Stimulated activated CD8-positive, alpha-beta memory T cell treated with anti-CD3 and anti-CD28 coated beads, Interleukin-7, amount 100 ng/mL, for 1 hour (primary cell): ENCODE measurements around the gene APRT.
A peak's percentile ranks its signal among the peaks of the same experiment; 100 is the strongest.

ENCODE experiments used
- DNase-seq, 2 donors: peaks; one replicate each; pipeline ENCODE4 v3.0.0-alpha.2; 2020; ENCODE audit warnings: low read depth in 2 of 2

Gene APRT

DNA sequence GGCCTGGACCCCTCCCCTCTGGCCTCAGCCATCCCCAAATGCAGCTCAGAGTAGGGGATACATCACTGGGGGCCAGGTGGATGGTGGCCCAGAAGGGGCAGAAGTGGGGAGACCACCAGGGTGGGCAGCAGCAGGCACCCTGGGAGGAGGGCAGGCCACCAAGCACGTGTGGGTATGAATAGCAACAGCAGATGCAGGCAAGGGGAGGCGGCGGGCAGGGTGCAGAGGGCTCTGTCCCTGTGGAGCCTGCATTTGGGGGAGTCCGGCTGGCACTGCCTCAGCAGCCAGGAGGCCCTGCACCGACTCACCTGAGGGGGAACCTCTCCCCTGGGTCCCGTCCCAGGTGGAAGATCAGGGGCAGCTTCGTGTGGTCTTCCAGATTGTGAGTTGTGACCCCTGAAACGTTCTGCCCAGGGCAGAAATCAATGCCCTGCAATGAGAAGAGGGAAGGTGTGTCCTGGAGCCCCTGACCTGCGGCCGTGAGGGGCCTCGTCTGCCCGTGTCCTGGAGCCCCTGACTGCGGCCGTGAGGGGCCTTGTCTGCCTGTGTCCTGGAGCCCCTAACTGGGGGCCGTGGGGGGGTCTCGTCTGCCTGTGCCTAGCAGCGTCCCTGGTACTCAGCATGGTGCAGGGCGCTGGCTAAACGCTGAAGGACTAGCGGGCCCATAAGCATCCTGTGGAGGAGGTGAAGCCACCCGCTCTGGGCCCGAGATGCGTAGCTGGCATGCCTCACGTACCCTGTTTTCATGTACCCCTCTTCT lies 10.7 kb upstream of the APRT start:
- DNase-seq = no peak

DNA sequence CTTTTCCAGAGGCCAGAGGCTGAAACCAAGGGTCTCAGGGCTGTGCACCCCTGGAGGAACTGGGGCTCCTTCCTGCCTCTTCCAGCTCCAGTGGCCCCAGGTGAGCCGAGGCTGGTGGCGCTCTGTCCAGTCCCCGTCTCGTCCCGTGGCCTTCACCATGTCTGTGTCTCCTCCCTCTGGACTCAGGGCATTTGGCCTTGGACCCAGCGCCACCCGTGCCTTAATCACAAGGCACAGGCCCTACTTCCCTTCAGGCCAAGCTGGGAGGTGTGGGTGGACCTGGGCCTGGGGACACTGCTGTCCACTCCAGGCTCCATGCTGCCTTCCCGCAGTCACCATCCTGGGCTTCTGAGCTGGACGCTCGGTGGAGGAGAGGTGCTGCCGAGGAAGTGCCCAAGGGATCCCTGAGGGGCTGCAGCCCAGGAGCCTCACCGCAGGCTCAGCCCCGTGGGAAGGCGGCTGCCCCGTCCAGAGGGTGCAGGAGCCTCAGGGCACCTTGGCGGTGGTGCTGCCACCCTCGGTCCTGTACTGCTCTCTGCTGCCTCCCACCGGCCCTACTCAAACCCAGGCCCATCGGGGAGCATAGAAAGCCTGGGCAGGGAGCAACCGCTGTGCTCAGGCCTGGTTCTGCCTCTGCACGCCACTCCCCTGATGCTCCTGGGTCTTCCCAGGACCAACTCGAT lies 9.6 kb upstream of the APRT start:
- no peak for DNase-seq

DNA sequence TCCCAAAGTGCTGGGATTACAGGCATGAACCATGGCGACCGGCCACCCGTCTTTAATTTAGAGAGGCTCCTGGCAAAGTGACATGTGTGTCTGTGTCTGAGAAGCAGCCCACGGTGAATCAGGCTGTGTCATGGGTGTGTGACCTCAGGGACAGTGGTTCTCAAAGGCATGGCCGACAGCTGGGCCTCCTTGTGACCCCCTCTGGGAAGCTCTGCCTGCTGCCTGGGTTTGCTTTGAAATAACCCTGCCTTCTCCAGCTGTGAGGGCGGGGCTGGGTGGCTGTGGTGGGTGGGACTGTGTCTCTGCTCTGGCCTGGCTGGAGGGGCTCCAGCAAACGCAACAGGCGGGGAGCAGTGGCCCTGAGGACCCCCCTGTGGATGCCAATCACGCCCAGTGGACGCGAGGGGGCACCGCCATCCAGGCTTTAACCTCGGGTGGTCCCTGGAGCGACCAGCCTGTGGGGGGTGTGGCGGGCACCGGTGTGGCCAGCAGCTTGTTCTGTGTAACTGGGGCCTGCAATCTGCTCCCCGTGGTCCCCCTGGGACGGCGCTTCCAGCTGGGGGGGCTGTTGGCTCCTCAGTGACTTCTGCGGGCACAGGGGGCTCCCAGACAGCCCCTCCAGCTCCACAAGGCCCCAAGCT lies 8.8 kb upstream of the APRT start:
- no peak for DNase-seq

DNA sequence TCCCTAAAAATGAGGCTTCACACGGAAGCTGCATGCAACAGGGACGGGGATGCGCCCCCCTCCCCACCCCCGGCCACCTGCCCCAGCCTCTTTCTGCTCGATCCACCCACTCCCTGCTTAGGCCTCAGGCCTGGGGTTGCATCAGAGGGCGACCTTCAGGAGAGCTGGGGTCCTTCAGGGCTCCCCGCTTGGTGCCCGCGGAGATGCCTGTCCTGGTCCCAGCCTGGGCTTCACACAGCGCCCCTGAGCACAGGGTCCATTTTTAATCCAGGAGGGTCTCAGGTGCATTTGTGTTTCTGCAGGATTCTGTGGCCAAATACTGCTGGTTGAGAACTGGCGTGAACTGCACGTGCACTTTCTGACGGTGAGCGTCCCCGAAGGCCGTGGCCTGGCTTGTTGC lies 7.4 kb upstream of the APRT start:
- DNase-seq = no peak

DNA sequence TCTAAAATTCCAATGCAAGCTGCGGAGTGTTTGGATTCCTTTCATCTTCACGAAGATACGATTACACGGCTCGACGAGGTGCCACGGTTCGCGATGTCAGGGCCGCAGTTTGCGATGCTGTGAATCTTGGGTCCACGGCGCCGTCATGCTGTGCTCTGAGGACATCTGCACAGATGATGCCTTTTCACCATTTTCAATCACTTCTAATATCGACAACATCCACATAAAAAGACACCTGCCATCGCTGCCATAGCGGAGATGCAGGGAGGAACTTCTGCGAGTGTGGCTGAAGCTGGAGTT lies 6.8 kb upstream of the APRT start:
- DNase-seq = no peak

DNA sequence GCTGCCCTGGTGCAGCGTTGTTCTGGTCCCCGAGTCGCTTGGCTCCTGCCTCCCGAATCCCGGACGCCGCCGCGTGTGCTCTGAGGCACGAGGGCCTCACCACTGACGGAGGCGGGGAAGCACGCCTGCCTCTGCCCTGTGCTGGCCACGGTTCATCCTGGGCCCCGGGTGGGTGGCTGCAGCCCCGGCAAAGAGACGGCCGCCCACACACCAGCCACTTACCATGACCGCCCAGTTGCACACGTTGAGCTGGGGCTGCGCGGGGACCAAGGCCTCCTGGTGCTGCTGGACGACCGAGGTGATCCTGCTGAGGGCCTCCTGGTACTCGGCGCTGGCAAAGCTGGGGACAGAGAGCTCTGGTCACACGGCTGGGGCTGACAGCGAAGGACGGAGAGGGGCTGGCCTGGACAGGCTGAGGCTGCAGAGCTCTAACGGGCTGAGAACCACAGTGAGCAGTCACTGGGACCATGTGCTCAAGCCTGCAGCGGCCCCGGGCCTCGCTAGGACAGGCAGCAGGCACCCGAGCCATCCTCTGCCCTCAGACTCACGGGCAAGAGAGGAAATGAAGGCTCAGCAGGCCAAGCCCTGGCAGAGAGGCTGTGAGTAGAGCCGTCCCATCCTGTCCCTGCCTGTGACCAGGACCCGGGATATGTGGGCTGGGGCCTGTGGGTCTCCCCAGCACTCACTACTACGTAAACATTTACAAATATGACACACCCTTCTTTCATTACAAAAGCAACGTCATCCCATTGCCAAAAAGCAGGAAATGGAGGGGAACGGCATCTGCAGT lies 6.3 kb upstream of the APRT start:
- no peak for DNase-seq

DNA sequence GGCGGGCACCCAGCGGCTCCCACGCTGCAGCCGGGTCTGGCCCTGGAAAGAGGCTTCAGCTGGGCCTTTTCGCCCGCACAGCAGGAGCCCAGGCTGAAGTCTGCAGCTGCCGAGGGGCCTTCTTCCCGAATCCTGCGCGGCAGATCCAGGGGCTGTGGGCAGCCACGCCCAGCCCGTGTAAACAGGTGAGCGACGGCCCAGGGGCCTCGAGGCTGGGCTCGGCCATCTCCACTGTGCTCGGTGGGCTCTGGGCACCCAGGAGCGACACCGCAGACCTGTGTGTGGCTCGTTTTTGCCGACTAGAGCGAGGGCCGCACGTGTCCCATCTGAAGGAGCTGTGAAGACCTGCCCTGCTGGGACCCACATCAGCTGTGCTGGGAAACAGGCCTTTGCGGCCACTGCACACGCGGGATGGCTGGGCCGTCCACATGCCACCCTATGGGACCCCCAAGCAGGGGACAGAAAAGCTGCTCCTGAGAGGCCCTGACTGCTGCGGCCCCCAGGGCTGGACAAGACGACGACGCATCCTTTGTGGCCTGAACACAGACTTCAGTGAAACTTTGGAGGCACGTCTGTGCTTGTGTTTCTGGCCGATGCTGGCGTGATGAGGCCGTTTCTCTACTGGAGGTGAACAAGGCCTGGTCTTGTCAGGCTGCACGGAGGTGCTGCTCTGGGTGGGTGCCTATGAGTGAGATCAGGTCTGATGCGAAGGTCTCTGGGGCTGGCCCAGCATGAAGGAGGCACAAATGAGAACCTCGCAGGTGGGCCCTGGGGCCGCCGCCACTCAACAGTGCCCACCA lies 5.2 kb upstream of the APRT start:
- DNase-seq = no peak

DNA sequence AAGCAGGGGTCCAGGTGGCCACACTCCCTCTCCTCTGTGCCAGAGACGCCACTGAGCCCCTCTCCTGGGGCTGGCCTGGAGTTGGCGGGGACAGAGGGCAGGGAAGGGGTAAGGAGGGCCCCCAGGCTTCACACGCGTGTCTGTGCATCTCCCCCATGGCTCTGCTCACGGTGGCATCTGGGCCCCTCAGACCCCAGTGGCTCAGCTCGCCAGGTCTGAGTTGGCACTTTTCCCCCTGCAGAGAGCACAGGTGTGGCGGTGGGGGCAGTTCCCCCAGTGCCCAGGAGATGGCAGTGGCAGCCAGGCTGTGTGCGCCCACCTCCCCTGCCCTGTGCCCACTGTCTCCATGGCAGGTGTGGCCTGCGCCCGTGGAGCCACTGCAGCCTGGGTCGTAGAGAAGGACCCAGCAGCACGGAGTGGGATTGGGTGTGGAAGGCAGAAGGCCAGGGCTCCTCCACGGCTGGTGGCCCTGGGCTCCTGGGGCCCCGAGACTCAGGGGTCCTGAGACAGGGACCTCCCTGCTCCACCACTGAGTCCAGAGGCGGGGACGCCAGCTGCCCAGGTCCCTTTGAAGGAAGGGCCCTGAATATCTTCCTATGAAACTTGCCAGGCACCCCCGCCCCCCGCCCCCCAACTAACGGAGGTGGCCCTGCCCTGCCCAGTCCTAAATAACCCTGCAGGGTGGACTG lies 4.3 kb upstream of the APRT start:
- DNase-seq = no peak

DNA sequence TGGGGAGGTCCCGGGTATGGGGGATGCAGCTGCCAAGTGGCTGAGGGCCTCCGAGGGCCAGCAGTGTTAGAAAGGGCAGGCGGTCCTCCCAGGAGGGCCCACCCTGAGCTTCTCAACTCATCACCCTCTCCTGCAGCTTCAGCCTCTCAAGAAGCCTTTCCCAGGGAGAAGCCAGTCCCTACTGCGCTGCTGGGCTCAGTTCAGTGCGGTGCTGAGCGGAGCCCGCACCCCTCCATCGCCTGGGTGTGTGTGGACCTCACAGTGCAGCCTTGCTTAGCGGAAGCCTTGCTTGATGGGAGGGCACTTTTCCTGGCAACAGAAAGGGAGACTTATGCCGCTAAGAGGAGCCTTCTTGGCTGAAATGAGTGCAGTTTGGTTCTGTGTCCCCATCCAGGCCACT lies 3.5 kb upstream of the APRT start:
- no peak for DNase-seq

DNA sequence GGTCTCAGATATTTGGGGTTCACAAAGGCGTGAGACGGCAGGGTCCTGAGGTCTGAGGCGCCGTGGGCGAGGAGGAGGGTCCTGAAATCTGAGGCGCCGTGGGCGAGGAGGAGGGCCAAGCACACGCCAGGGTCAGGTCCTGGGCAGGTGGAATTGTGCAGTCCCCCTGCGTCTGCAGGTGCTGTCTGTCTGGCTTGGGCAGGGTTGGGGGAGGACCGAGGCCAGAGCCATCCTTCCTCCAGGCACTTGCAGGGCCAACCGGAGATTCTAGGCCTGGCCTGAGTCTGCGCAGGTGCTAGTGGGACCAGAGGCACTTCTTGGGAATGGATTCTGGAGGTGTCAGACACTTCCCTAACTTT lies 2.4 kb upstream of the APRT start:
- no peak for DNase-seq

DNA sequence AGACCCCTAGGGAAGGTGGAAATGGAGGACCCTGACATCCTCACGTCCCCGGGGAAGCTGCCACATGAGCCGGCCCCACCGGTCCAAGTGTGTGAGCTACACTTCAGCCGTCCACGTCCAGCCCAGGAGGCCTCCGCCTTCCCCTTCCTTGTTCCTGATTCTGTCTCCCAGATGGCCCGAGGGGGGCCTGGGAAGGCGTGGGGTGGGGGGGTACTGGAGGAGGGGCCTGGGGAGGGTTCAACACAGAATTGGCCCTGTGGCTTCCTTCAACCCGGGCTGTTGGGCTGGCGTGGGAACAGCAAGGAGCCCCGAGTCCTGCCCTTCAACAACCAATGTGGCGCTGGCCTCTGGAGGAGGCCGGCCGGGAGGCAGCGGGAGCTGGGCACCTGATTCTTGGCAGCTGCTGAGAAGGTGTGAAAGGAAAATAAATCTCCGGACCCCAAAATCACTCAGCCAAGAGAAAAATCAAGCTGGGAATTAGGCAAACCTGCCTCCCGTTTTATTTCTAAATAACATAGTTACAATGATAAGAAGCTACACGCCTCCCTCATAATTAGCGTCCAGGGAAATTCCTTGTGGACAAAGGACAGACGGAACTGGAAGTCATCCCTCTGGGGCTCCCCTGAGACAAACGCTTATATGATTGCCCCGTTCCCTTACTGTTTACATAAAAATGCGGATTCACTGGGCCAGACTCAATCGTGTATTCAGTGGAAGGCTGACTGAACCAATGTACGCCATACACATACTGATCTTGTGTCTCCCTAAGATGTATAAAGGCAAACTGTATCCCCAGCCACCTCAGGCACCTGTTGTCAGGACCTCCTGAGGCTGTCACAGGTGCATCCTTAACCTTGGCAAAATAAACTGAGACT lies 1.8 kb upstream of the APRT start:
- DNase-seq = no peak

DNA sequence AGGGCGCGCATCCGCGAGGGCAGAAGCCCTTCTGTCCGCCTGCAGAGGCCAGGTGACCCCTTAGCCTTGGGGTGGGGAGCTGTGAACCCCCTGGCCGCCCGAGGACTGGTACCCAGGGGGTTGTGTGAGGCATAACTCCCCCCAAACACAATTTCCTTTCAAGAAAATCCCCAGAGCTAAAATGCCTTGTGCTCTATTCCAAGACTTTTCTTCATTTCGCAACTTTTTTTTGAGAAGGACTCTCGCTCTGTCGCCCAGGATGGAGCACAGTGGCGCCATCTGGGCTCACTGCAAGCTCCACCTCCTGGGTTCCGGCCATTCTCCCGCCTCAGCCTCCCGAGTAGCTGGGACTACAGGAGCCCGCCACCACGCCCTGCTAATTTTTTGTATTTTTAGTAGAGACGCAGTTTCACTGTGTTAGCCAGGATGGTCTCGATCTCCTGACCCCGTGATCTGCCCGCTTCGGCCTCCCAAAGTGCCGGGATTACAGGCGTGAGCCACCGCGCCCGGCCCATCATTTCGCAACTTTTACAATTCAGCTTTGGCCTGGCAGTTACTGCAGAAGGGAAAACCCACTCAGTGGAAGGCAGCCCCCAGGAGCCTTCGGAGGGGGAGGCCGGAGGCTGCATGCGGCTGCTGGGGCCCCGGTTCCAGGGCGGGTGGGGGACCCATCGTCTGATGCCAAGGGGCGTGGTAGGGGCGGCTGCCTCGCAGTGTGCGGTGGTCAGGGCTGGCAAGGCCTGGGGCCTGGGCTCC lies 963 bp upstream of the APRT start:
- DNase-seq = no peak

DNA sequence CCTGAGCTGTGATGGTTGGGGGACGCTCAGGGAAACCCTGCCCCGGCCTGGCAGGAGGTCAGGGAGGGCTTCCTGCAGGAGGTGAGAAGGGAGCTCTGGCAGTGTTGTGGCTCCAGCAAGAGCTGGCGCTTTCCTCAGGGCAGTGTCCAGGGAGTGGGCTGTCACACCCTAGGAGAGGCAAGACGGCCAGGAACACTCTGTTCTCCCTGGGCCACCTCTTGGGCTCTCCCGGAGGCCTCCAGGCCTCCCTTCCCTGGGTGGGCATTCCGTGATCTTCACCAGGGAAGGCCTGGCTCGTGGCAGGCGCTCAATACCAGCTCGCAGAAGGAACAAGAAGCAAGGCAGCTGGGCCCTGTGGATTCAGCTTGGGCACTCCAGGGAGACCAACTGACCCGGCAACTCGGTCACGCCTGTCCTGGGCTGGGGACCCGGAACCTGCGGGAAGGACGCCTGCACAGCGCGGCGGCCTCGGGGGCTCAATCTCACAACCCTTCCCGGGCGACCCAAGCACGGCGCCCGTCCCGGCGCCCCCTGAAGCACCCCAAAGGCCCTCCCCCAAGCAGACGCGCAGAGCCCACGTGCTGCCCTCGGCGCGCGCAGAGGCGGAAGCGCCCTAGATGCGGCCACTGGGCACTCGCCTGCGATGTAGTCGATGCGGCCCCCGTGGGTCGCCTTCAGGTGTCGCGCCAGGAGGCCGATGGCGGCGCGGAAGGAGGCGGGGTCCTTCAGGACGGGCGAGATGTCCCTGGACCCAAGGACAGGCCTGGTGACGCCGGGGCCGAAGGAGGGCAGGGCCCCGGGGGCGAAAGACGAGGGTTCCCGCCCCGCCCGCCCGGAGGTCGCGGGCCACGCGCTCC lies 588 bp downstream of the APRT start:
- peak in 1 of 2 donors; percentile 33 for DNase-seq

DNA sequence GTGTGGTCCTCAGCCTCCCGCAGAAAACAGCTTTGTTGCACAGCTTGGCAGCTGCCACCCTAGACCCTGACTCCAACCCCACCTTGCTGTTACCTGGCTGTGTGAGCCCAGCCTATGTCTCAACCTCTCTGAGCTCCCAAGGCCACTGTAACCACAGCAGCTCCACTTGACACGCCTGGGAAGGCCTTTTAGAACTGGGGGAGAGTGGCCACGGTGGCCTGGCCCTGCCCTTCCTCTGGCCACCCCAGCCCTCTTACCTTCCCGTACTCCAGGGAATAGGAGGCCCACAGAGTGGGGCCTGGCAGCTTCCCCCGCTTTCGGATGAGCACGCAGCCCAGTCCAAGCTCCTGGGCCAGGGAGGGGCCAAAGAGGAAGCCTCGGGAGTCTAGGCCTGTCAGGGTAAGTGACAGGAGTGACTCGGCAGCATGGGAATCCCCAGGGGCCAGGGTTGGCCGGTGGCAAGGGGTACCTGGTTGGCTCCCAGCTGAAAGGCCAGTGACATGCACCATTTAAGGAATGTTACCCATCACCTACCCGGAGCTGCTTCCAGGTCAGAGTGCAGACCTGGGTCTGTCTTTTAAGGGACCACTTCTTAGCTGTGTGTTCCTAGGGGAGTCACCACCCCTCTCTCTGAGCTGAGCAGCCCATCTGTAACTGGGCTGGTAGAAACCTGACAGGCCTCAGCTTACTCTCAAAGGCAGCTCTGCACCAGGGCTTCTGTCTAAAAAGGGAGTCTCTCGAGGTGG lies 1.4 kb downstream of the APRT start:
- DNase-seq = no peak

DNA sequence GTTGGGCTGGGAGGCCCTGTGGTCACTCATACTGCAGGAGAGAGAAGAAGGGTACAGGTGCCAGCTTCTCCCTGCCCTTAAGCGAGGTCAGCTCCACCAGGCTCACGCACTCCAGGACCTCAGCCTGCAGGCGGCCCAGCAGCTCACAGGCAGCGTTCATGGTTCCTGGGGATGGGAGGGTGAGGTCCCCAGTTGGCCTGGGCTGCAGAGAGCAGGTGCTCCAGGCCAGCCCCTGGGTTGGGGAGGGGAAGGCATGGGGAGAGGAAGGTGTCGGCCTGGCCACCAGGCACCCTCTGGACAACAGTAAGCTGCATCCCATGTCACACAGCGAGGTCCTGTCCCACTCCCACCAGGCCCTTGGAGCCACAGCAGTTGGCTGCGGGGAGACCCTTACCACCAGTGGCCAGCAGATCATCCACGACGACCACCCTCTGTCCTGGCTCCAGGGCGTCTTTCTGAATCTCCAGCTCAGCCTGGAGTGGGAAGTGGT lies 2.0 kb downstream of the APRT start:
- DNase-seq = no peak

DNA sequence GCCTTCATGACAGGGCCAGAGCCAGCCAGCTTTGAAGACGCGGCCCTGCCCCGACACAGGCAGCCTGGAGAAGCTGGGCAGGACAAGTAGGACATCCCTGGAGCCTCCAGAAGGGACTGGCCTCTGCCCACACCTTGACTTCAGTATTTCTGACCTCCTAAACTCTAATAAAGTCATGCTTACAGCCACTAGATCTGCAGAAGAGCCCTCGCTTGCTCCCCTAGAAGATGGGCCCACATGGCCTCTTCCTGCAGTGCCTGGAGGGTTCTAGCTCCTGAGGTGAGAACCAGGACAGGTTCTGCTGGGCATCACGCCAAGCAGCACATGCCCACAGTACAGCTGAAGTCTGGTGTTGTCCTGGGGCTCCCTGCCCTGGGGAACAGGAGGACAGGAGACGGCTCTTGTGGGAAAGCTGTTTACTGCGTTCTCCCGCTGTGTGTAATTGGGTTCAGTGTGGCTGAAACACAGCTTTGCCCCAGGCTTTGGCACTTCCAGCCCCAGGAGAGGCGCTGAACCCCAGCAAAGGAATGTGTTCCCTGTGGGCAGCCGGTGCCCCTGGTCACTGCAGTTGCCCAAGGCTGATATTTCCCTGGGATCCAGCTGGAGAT lies 2.6 kb downstream of the APRT start:
- no peak for DNase-seq
